RWPE1 (cell line): ENCODE results near the gene ENPEP.

Experiments
- CTCF ChIA-PET: fragments of 350-600 bp; sonication (Branson Sonifier 250); formaldehyde crosslinking; extraction: SDS; loops from one replicate; lab custom pipeline; 2021; lab: Yijun Ruan, JAX
- POLR2A ChIA-PET: fragments of 400-600 bp; formaldehyde crosslinking; extraction: SDS; loops from one replicate; lab custom pipeline; 2020; ENCODE audit warnings: antibody characterized with exemption; ENCODE audit not compliant: low non-redundant PET; lab: Yijun Ruan, JAX
- DNase-seq: peaks from one replicate; pipeline ENCODE4 v3.0.0; 2012; ENCODE audit warnings: low spot score
- H3K27ac ChIP-seq: fragments of 450-650 bp; 2 replicates; pipeline ENCODE4 v1.5.1; 2017
- CTCF ChIP-seq: fragments of 450-650 bp; conservative IDR thresholded peaks from 2 replicates; pipeline ENCODE4 v1.5.1; 2017; ENCODE audit warnings: low read depth, mild to moderate bottlenecking

ENPEP gene

GRCh38 chr4:110609044-110609750, 133.2 kb downstream of the ENPEP start:
- no peak overlapping the region for H3K27ac ChIP-seq
- TF ChIP-seq CTCF = no peak
- no peak for DNase-seq
- POLR2A ChIA-PET = no interaction called here
- CTCF ChIA-PET = interaction anchor here (0.6 kb wide), 1 partner anchor 676 kb away, joined by 3 read pairs; no protein-coding TSS in a partner anchor

- DNase-seq = no peak
- ChIA-PET POLR2A (no interaction called here), CTCF (no interaction called here)
- no peak for TF ChIP-seq CTCF
- no peak overlapping the region for H3K27ac ChIP-seq
Observed at GRCh38 chr4:110610620-110610939, 134.6 kb downstream of the ENPEP start.

GRCh38 chr4:110610940-110611831, 135.2 kb downstream of the ENPEP start:
- POLR2A ChIA-PET = no interaction called here
- CTCF ChIA-PET = interaction anchor here (1.2 kb wide), 1 partner anchor 1230 kb away, joined by 3 read pairs; no protein-coding TSS in a partner anchor
- no peak for TF ChIP-seq CTCF
- H3K27ac ChIP-seq = no peak overlapping the region
- DNase-seq = no peak

- ChIA-PET CTCF (interaction anchor here (1.2 kb wide), 1 partner anchor 1231 kb away, joined by 3 read pairs; no protein-coding TSS in a partner anchor), POLR2A (no interaction called here)
- no peak for DNase-seq
- TF ChIP-seq CTCF = no peak
- H3K27ac ChIP-seq = no peak overlapping the region
Observed at GRCh38 chr4:110611968-110612447, 136.1 kb downstream of the ENPEP start.

GRCh38 chr4:110612631-110613269, 136.8 kb downstream of the ENPEP start:
- DNase-seq = no peak
- ChIA-PET CTCF (interaction anchor here (1.2 kb wide), 1 partner anchor 1232 kb away, joined by 3 read pairs; no protein-coding TSS in a partner anchor), POLR2A (no interaction called here)
- TF ChIP-seq CTCF = no peak
- H3K27ac ChIP-seq = no peak overlapping the region

GRCh38 chr4:110613745-110614144, 137.8 kb downstream of the ENPEP start:
- ChIA-PET POLR2A (no interaction called here), CTCF (no interaction called here)
- no peak for DNase-seq
- no peak for TF ChIP-seq CTCF
- no peak overlapping the region for H3K27ac ChIP-seq
